NCI-H2196 treated with DMSO at 0.1 percent for 48 hours (cell line): Measurements from ENCODE around the gene NLRP11.
"Not testable (repeated sequence)": the region's sequence is repeated elsewhere in the genome, so short reads cannot be mapped to it uniquely, and the experiment has no call there.

Experiments used
- DNase-seq: peaks from one replicate; lab custom pipeline; 2025; ENCODE audit not compliant: unreplicated experiment; lab: John Stamatoyannopoulos, UW

NLRP11 gene

GRCh38 chr19:55781112-55781511, 50.7 kb downstream of the NLRP11 start:
- DNase-seq: no peak

- DNase-seq: no peak
Observed at GRCh38 chr19:55778331-55778730, 53.5 kb downstream of the NLRP11 start.

- no peak for DNase-seq
Observed at GRCh38 chr19:55777528-55777927, 54.3 kb downstream of the NLRP11 start.

DNA sequence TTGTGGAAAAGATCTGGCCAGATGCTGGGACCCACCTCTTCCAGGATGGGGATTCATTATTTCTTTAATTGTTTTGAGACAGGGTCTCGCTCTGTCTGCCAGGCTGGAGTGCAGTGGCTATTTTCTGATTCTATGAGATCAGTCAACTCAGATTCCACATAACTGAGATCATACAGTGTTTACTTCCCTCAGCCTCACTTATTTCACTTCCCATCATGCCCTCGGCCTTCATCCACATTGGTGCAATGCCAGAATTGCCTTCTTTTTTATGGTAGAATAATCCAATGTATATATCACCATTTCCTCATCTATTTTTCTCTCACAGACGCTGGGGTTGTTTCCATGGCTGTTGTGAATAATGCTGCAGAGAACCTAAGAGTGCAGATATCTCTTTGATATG, 62.2 kb downstream of the NLRP11 start:
- DNase-seq: not testable (repeated sequence)

DNA sequence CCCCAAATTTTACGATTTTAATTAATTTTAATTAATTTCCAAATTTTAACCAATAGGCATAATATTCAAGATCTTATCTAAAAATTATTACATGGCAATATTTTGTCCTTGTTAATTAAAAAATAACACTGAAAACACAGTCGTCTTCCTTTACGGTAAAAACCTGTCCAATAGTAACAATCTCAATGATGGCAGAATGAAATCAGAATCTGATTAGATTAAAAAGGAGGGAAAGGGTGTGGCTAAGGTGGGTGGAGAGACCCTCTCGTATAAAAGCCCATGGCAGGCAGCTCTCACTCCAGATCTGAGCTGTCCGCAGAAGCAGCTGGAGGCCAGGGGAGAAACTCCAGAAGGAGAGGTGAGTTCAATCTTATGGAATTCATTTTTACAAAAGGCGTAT, 63.0 kb downstream of the NLRP11 start, which contains the start of gene RFPL4AL1:
RFPL4AL1 (plus strand) TSS at position 301 of the 400 bp plus-strand sequence. CDS start 2,687 bp downstream, outside the sequence.
- DNase-seq: not testable (repeated sequence)

DNA sequence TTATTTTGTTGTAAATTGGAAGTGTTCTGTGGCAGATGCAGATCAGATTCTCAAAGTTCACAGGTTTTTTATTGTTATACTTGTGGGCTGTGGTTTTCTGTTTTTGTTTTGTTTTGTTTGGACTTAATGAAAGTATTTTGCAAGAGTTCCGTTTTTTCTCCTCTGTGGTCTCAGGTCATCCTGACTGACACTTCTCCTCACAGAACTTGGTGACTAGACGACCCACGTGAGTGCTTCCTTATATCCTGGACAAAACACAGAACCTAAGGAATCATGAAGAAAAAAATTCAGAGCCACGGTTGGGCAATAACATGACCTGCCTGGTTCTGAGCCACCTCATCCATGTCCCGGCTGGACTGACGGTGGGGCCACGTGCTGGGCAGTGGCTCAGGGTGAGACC, 65.3 kb downstream of the NLRP11 start:
- no peak for DNase-seq

DNA sequence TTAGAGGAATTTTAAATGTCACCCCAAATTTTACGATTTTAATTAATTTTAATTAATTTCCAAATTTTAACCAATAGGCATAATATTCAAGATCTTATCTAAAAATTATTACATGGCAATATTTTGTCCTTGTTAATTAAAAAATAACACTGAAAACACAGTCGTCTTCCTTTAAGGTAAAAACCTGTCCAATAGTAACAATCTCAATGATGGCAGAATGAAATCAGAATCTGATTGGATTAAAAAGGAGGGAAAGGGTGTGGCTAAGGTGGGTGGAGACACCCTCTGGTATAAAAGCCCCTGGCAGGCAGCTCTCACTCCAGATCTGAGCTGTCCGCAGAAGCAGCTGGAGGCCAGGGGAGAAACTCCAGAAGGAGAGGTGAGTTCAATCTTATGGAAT, 73.0 kb downstream of the NLRP11 start, which contains the start of gene RFPL4A:
RFPL4A (plus strand) TSS at position 301 of the 400 bp plus-strand sequence. CDS start 2,704 bp downstream, outside the sequence.
- DNase-seq: not testable (repeated sequence)

- not testable (repeated sequence) for DNase-seq
Observed at GRCh38 chr19:55756808-55757207, 75.0 kb downstream of the NLRP11 start.

DNA sequence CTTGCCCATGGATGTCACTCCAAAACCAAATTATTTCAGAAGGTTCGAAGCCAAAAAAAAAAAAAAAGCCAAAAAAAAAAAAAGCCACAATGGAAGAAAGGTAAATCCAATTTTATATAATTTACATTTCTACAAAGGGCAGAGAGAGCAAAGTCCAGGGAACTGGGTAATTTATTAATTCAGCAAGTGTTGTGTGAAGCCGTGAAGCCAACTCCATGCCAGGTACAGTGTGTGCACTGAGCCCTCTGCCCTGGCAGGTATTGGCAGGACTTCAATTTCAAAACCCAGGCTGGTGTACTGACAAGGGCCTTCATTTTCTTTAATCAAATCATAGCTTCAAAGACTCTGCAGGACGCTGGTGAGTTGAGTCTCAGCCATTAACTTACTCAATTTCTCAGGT, 78.4 kb downstream of the NLRP11 start:
- no peak for DNase-seq

- no peak for DNase-seq
Observed at GRCh38 chr19:55750715-55751114, 81.1 kb downstream of the NLRP11 start.

DNA sequence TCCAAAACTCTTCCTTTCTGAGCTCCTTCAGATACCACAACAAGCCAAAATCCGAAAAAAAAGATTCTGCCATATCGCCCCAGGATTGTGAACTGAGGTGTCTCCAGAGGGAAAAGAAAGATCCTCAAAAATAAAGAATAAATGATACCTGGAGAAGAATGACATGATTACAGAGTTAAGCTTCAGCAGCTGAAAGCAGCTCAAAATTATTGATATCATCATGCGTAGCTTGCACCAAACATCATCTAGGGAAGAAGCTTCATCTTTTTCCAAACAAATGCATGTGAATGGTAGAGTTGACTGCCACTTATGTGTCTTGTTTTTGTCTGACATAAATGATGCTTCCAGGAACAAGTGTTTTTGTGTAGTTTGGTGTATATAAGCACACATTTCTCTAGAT, 93.5 kb downstream of the NLRP11 start, which contains the start of gene NLRP9:
NLRP9 (minus strand) TSS at position 101 of the 400 bp plus-strand sequence; CDS start at position 73, 28 bp downstream.
- no peak for DNase-seq
